Stomach (tissue), 4 donors: ENCODE results near the gene ALDH16A1.

Experiments used
- EP300 ChIP-seq: sonication (generic); formaldehyde crosslinking; IDR thresholded peaks from one replicate; pipeline ENCODE4 v1.6.1; 2017; ENCODE audit warnings: antibody characterized with exemption
- POLR2A ChIP-seq, 4 donors: fragments of 450-650 bp; IDR thresholded peaks; one replicate each; pipeline ENCODE4 v1.6.1; 2016; ENCODE audit warnings: antibody characterized with exemption in 4 of 4, control low read depth in 2 of 4, mild to moderate bottlenecking in 1 of 4, moderate library complexity in 1 of 4

DNA sequence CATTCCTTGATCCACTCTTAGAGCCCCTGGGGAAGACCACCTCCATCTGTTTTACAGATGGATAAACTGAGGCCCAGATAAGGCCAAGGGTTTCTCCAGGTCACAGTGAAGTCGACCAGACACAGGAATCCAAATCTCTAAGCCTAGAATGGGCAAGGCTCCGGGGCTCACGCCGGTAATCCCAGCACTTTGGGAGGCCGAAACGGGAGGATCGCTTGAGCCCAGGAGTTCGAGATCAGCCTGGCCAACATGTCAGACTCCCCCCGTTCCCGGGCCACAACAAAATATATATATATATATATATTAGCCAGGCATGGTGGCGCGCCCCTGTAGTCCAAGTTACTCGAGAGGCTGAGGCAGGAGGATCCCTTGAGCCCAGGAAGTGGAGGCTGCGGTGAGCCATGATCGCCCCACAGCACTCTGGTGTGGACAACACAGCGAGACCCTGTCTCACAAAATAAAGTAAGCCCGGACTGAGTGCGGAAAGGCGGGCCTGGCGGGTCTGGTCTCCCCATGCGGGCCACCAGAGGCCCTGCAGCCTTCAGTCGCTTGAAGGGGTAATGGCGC lies 33.8 kb downstream of the ALDH16A1 start:
- TF ChIP-seq POLR2A (IDR thresholded peaks at IDR 0.05) (no peak), EP300 (no peak)
